Measurements from ENCODE around the gene ERBB2. TPM values are rescaled to one million over a fixed set of nuclear protein-coding genes. Genes with fewer than 3 reads are reported as not detected.

The ERBB2 gene
- total and polyA plus RNA-seq, 4 donors = 32.2 to 130 (median 79.5) TPM

- TF ChIP-seq CTCF (IDR thresholded peaks at IDR 0.05; ENCODE audit: control extremely low read depth, extremely low read depth) = peak; percentile 90
- no peaks in the 10 kb centered on the region for H3K27me3 ChIP-seq (ENCODE audit: control insufficient read depth in 3 of 3, insufficient read depth in 3 of 3, low read length in 2 of 3)
- 0 to 1% methylated on average over 64 to 91 of the region's 91 CpGs for WGBS, 2 donors
- ATAC-seq (ENCODE audit: insufficient read depth, low FRiP score) = peak; percentile 93
- H3K9me3 ChIP-seq (ENCODE audit: control insufficient read depth in 4 of 4, insufficient read depth in 3 of 4, low read length in 3 of 4) = no peaks in the 10 kb centered on the region
- peak overlapping the region; percentile 82 to 97 for H3K27ac ChIP-seq (ENCODE audit: low read depth in 1 of 2, low read length in 1 of 2)
- peak; percentile 90 to 95 (median 94) for DNase-seq
- H3K4me3 ChIP-seq = peak overlapping the region; percentile 45
- peak overlapping the region; percentile 37 to 74 for H3K9ac ChIP-seq (ENCODE audit: insufficient read depth in 1 of 2, low read length in 2 of 2)
- peaks cover 0 to 19% (median 0%) of the 10 kb centered on the region in 5 donors for H3K4me1 ChIP-seq (ENCODE audit: control insufficient read depth in 5 of 5, insufficient read depth in 5 of 5, low read length in 5 of 5)
- no peaks in the 10 kb centered on the region for H3K36me3 ChIP-seq (ENCODE audit: control insufficient read depth in 4 of 4, insufficient read depth in 4 of 4, low read length in 4 of 4)
Observed at GRCh38 chr17:39754161-39754957, 54.5 kb downstream of the ERBB2 start.

GRCh38 chr17:39754958-39755553, 55.2 kb downstream of the ERBB2 start:
- peaks cover 0 to 19% (median 0%) of the 10 kb centered on the region in 5 donors for H3K4me1 ChIP-seq (ENCODE audit: control insufficient read depth in 5 of 5, insufficient read depth in 5 of 5, low read length in 5 of 5)
- WGBS, 2 donors = 32 to 40% methylated on average over 21 of the region's 21 CpGs
- no peaks in the 10 kb centered on the region for H3K9me3 ChIP-seq (ENCODE audit: control insufficient read depth in 4 of 4, insufficient read depth in 3 of 4, low read length in 3 of 4)
- H3K4me3 ChIP-seq = no peak overlapping the region
- peak; percentile 1 for ATAC-seq (ENCODE audit: insufficient read depth, low FRiP score)
- H3K27ac ChIP-seq (ENCODE audit: low read depth in 1 of 2, low read length in 1 of 2) = peak overlapping the region; percentile 82 to 97
- H3K9ac ChIP-seq (ENCODE audit: insufficient read depth in 1 of 2, low read length in 2 of 2) = peak overlapping the region in 1 of 2 donors; percentile 37
- H3K27me3 ChIP-seq (ENCODE audit: control insufficient read depth in 3 of 3, insufficient read depth in 3 of 3, low read length in 2 of 3) = no peaks in the 10 kb centered on the region
- TF ChIP-seq CTCF (IDR thresholded peaks at IDR 0.05; ENCODE audit: control extremely low read depth, extremely low read depth) = no peak
- H3K36me3 ChIP-seq (ENCODE audit: control insufficient read depth in 4 of 4, insufficient read depth in 4 of 4, low read length in 4 of 4) = no peaks in the 10 kb centered on the region
- DNase-seq = peak; percentile 26 to 38 (median 32)

GRCh38 chr17:39755554-39756379, 55.9 kb downstream of the ERBB2 start:
- 55 to 60% methylated on average over 18 of the region's 18 CpGs for WGBS, 2 donors
- ATAC-seq (ENCODE audit: insufficient read depth, low FRiP score) (no peak), DNase-seq (no peak)
- H3K27me3 ChIP-seq (ENCODE audit: control insufficient read depth in 3 of 3, insufficient read depth in 3 of 3, low read length in 2 of 3) = no peaks in the 10 kb centered on the region
- no peak for TF ChIP-seq CTCF (IDR thresholded peaks at IDR 0.05; ENCODE audit: control extremely low read depth, extremely low read depth)
- no peaks in the 10 kb centered on the region for H3K9me3 ChIP-seq (ENCODE audit: control insufficient read depth in 4 of 4, insufficient read depth in 3 of 4, low read length in 3 of 4)
- no peak overlapping the region for H3K9ac ChIP-seq (ENCODE audit: insufficient read depth in 1 of 2, low read length in 2 of 2)
- H3K27ac ChIP-seq (ENCODE audit: low read depth in 1 of 2, low read length in 1 of 2) = peak overlapping the region in 1 of 2 donors; percentile 97
- H3K4me3 ChIP-seq = no peak overlapping the region
- peaks cover 0 to 19% (median 0%) of the 10 kb centered on the region in 5 donors for H3K4me1 ChIP-seq (ENCODE audit: control insufficient read depth in 5 of 5, insufficient read depth in 5 of 5, low read length in 5 of 5)
- no peaks in the 10 kb centered on the region for H3K36me3 ChIP-seq (ENCODE audit: control insufficient read depth in 4 of 4, insufficient read depth in 4 of 4, low read length in 4 of 4)

All from lung (tissue), 12 donors.